SH-SY5Y (cell line): ENCODE data around the gene C10orf90.

ENCODE experiments used
- GATA2 ChIP-seq: IDR thresholded peaks from 2 replicates; pipeline ENCODE4 v1.6.1; 2011; ENCODE audit warnings: mild to moderate bottlenecking, low read depth, low read length
- GATA3 ChIP-seq: IDR thresholded peaks from 2 replicates; pipeline ENCODE4 v1.6.1; 2011; ENCODE audit warnings: low read depth, mild to moderate bottlenecking, low read length, moderate library complexity

Gene C10orf90

GRCh38 chr10:126502441-126502840 lies 168.1 kb downstream of the C10orf90 start:
- no peak for TF ChIP-seq GATA2
- no peak for TF ChIP-seq GATA3

GRCh38 chr10:126501828-126502227 lies 168.7 kb downstream of the C10orf90 start:
- TF ChIP-seq GATA3 (no peak), GATA2 (no peak)

GRCh38 chr10:126500866-126501265 lies 169.6 kb downstream of the C10orf90 start:
- no peak for TF ChIP-seq GATA2
- no peak for TF ChIP-seq GATA3

GRCh38 chr10:126500185-126500584 lies 170.3 kb downstream of the C10orf90 start:
- TF ChIP-seq GATA3: no peak

- TF ChIP-seq GATA2 (no peak), GATA3 (no peak)
These were observed 170.7 kb downstream of the C10orf90 start for GRCh38 chr10:126499744-126500143.

- TF ChIP-seq GATA3 (no peak), GATA2 (no peak)
These were observed 172.8 kb downstream of the C10orf90 start for GRCh38 chr10:126497672-126498071.

GRCh38 chr10:126496771-126497545 lies 173.5 kb downstream of the C10orf90 start:
- no peak for TF ChIP-seq GATA3
- no peak for TF ChIP-seq GATA2

GRCh38 chr10:126491476-126491875 lies 179.0 kb downstream of the C10orf90 start:
- no peak for TF ChIP-seq GATA2
- no peak for TF ChIP-seq GATA3

- no peak for TF ChIP-seq GATA3
- no peak for TF ChIP-seq GATA2
These were observed 189.3 kb downstream of the C10orf90 start for GRCh38 chr10:126481181-126481580.

- no peak for TF ChIP-seq GATA3
- TF ChIP-seq GATA2: no peak
These were observed 189.8 kb downstream of the C10orf90 start for GRCh38 chr10:126480648-126481047.

GRCh38 chr10:126479280-126479895 lies 191.1 kb downstream of the C10orf90 start:
- TF ChIP-seq GATA3 (no peak), GATA2 (no peak)

GRCh38 chr10:126478546-126478945 lies 191.9 kb downstream of the C10orf90 start:
- TF ChIP-seq GATA2 (no peak), GATA3 (no peak)

GRCh38 chr10:126476246-126476645 lies 194.2 kb downstream of the C10orf90 start:
- TF ChIP-seq GATA2 (no peak), GATA3 (no peak)

GRCh38 chr10:126475074-126475691 lies 195.3 kb downstream of the C10orf90 start:
- TF ChIP-seq GATA2 (no peak), GATA3 (no peak)

- TF ChIP-seq GATA2 (no peak), GATA3 (no peak)
These were observed 196.5 kb downstream of the C10orf90 start for GRCh38 chr10:126474031-126474430.
